ENCODE results near the gene FBXO45.
"Not testable (repeated sequence)": the region's sequence is repeated elsewhere in the genome, so short reads cannot be mapped to it uniquely, and the experiment has no call there.

FBXO45 gene

DNA sequence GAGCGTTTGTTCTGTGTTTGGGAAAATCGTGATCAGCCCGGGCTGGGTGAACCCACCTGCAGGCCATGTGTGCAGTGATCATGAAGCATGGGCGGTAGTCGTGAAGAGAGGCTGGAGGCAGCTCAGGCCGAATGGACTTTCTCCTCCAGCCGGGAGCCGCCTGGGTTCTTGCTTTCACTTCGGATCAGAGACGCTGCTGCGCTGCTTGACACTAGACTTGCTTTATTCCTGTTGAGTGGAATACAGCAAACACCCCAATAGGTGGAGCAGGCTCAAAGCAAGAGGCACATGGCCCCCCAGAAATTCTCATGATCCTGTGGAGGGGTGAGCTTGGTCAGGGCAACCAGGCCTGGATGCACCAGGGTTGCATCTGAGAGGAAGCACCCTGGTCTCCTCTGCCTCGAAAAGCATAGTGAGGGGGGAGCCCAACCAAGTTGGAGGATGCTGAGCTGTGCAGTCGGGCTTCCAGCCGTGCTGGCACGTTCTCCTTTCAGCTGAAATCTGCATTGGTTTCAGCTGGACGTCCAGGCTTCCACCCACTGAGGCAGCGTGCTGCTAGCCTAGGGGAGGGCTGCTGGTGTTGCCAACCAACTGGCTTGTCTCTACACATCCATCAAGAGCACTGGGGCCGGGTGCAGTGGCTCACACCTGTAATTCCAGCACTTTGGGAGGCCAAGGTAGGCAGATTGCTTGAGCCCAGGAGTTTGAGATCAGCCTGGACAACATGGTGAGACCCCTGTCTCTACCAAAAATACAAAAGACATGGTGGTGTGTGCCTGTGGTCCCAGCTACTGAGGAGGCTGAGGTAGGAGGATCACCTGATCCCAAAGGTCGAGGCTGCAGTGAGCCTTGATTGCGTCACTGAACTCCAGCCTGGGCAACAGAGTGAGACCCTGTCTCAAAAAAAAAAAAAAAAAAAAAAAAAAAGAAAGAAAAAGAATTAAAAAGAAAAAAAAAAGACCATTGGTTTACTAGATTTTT is 68.2 kb downstream of the FBXO45 start:
- H3K27me3 ChIP-seq (replicated peaks; ENCODE audit: control insufficient read depth, insufficient read depth, low read length, poor library complexity, severe bottlenecking): no peaks in the 10 kb centered on the region
- H3K27ac ChIP-seq (ENCODE audit: insufficient read depth, low read length, poor library complexity, severe bottlenecking): no peak overlapping the region
- H3K4me1 ChIP-seq (ENCODE audit: control insufficient read depth, insufficient read depth, low read length, poor library complexity, severe bottlenecking): peaks cover 32% of the 10 kb centered on the region
- H3K36me3 ChIP-seq (ENCODE audit: control insufficient read depth, insufficient read depth, low read length): no peaks in the 10 kb centered on the region
- H3K9me3 ChIP-seq (ENCODE audit: control insufficient read depth, low read length): no peaks in the 10 kb centered on the region
- no peak overlapping the region for H3K4me3 ChIP-seq (ENCODE audit: insufficient read depth, low read depth, low read length, poor library complexity, severe bottlenecking)
- no peak for DNase-seq

DNA sequence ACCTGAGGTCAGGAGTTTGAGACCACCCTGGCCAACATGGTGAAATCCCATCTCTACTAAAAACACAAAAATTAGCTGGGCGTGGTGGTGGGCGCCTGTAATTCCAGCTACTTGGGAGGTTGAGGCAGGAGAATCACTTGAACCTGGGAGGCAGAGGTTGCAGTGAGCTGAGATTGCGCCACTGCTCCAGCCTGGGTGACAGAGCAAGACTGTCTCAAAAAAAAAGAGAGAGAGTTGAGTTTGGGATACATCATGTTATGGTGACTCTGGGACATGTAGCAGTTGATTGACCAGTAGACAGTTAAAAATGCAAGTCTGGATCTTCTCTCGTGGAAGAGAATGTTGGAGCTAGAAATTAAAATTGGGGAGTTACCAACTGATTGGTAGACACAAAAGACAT is 69.5 kb downstream of the FBXO45 start:
- peaks cover 36% of the 10 kb centered on the region for H3K4me1 ChIP-seq (ENCODE audit: control insufficient read depth, insufficient read depth, low read length, poor library complexity, severe bottlenecking)
- not testable (repeated sequence) for H3K36me3 ChIP-seq (ENCODE audit: control insufficient read depth, insufficient read depth, low read length); H3K27me3 ChIP-seq (replicated peaks; ENCODE audit: control insufficient read depth, insufficient read depth, low read length, poor library complexity, severe bottlenecking); DNase-seq; H3K9me3 ChIP-seq (ENCODE audit: control insufficient read depth, low read length); H3K4me3 ChIP-seq (ENCODE audit: insufficient read depth, low read depth, low read length, poor library complexity, severe bottlenecking)
- H3K27ac ChIP-seq (ENCODE audit: insufficient read depth, low read length, poor library complexity, severe bottlenecking): peak overlapping the region; percentile 79

Measured in effector memory CD4-positive, alpha-beta T cell (primary cell).